SU-DHL-6 (cell line): ENCODE results near the gene ZNF197.
"Not testable (repeated sequence)": the region's sequence is repeated elsewhere in the genome, so short reads cannot be mapped to it uniquely, and the experiment has no call there.

Experiments used
- H2AFZ ChIP-seq: fragments of 200-600 bp; sonication (generic); 2 replicates; pipeline ENCODE4 v1.6.1; 2014; ENCODE audit warnings: low read depth, mild to moderate bottlenecking, moderate library complexity, mixed read lengths, antibody characterized with exemption, low read length; ENCODE audit not compliant: severe bottlenecking
- H3F3A ChIP-seq: fragments of 200-600 bp; shearing (Covaris generic); 2 replicates; pipeline ENCODE4 v1.6.0; 2016; ENCODE audit warnings: antibody characterized with exemption, mild to moderate bottlenecking; ENCODE audit not compliant: insufficient read depth
- H3K27ac ChIP-seq: fragments of 200-600 bp; sonication (generic); 2 replicates; pipeline ENCODE4 v1.5.1; 2016; ENCODE audit warnings: low read depth, mild to moderate bottlenecking, low read length, moderate library complexity, mixed read lengths
- H3K27me3 ChIP-seq: fragments of 200-600 bp; sonication (generic), shearing (Covaris generic); 2 replicates; pipeline ENCODE4 v1.6.0; 2014; ENCODE audit warnings: mild to moderate bottlenecking, low read length
- H3K36me3 ChIP-seq: fragments of 200-600 bp; sonication (generic); 2 replicates; pipeline ENCODE4 v1.6.1; 2014; ENCODE audit warnings: mild to moderate bottlenecking, low read length, mixed read lengths
- H3K4me2 ChIP-seq: fragments of 300-600, 200-600 bp; shearing (Covaris generic), sonication (generic); 2 replicates; pipeline ENCODE4 v1.6.0; 2014; ENCODE audit warnings: low read length, low read depth, mild to moderate bottlenecking; ENCODE audit not compliant: poor library complexity, severe bottlenecking
- H3K4me3 ChIP-seq: fragments of 200-600 bp; sonication (generic); 2 replicates; pipeline ENCODE4 v1.5.1; 2014; ENCODE audit warnings: antibody characterized with exemption, low read length, mild to moderate bottlenecking, mixed read lengths; ENCODE audit not compliant: insufficient read depth, poor library complexity, severe bottlenecking
- H3K79me2 ChIP-seq: fragments of 200-600 bp; sonication (generic); 2 replicates; pipeline ENCODE4 v1.6.1; 2014; ENCODE audit warnings: mild to moderate bottlenecking, low read length, moderate library complexity; ENCODE audit not compliant: insufficient read depth
- H3K9ac ChIP-seq: fragments of 200-600 bp; sonication (generic); 2 replicates; pipeline ENCODE4 v1.7.0; 2014; ENCODE audit warnings: mild to moderate bottlenecking, low read length
- H3K9me2 ChIP-seq: fragments of 200-600 bp; sonication (generic); replicated peaks from 2 replicates; pipeline ENCODE4 v1.6.1; 2014; ENCODE audit warnings: low read length; ENCODE audit not compliant: insufficient read depth
- H3K9me3 ChIP-seq: fragments of 200-600 bp; sonication (generic); 2 replicates; pipeline ENCODE4 v1.6.1; 2014; ENCODE audit warnings: low read length, mixed read lengths; ENCODE audit not compliant: insufficient read depth
- H4K20me1 ChIP-seq: fragments of 200-600 bp; sonication (generic); 2 replicates; pipeline ENCODE4 v1.6.1; 2014; ENCODE audit warnings: low read depth, mild to moderate bottlenecking, antibody characterized with exemption, low read length, moderate library complexity, mixed read lengths
- EZH2phosphoT487 ChIP-seq: fragments of 200-600 bp; sonication (generic), shearing (Covaris generic); conservative IDR thresholded peaks from 2 replicates; pipeline ENCODE4 v1.6.1; 2018; ENCODE audit warnings: mild to moderate bottlenecking, antibody characterized with exemption, low read length, moderate library complexity, mixed read lengths
- TF ChIP-seq, protein P1 (sequence below): fragments of 200-600 bp; sonication (generic); IDR thresholded peaks from one replicate; pipeline ENCODE4 v1.5.1; 2017; ENCODE audit warnings: antibody characterized with exemption, mild to moderate bottlenecking, low read length, moderate library complexity; ENCODE audit not compliant: insufficient read depth, poor library complexity, severe bottlenecking

Gene ZNF197

DNA sequence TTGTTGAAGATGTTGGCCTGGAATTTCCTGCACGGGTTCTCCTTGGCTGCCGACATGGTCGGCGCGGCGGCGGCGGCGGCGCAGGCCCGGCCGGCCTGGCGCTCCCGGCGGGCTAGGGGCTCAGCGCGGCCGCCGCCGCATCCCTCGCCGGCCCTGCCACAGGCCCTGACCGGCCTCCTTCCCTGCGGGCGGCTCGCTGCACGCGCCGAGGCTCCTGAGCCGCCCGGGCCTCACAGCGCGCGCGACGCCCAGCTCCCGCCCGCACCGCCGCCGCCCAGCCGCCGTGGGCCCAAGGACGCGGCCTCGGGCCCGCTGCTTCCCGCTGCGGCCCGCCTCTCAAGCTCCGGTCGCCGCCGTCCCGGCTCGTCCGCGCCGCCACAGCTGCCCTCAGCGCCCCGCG is 43.9 kb upstream of the ZNF197 start:
- not testable (repeated sequence) for H3K4me3 ChIP-seq, H3K4me2 ChIP-seq, H3K9me2 ChIP-seq, H3K9ac ChIP-seq, H3K27ac ChIP-seq, H3K79me2 ChIP-seq, H3F3A ChIP-seq, H3K36me3 ChIP-seq, H3K27me3 ChIP-seq, H4K20me1 ChIP-seq, H3K9me3 ChIP-seq, H2AFZ ChIP-seq

DNA sequence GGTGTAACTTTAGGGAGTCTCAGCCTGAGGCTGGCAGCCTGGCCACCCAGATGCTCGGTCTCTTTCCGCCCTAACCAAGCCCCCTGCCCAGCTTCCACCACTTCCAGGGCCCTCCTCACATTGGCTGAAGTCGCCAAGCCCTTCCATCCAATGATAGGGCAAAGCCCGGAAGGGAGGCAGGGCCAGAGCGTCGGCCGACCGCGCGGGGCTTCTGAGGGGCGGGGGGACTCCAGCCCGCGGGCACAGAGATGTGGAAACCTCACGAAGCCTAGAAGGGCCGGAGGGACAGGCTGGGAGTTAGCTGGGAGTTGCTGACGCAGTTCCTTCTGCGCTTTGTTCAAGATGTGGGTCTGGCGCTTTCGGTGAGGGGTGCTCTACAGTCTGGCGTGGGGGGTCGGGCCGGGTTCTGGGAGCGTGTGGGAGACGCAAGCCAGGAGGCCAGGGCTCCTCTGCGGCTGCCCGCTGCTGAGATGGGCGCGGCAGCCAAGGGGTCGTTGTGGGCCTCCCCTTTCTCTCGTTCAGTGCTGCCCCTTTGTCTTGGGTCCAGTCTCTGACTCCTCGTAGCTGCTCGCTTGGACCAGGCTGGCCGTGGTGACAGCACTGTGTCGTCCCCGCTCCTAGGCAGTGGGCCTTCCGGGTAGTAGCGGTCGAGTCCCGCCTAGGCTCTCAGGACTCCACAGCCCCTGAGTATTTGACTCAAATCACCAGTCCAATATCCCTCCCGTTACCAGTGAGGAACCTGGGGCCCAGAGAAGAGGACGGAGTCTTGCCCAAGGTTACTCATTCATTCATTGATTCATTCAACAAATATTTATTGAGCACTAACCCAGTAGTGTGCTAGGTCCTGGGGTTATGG is 40.0 kb upstream of the ZNF197 start, which contains the start of gene ZNF660:
TSS of gene ZNF660 (plus strand) at position 319 of the 856 bp plus-strand sequence. CDS start 9,230 bp downstream, outside the sequence.
- Histone ChIP-seq H3K27ac (no peak within 1 kb of the TSS), H3K36me3 (no peaks in the 10 kb centered on the region), H3K4me3 (no peak within 1 kb of the TSS), H2AFZ (no peak within 1 kb of the TSS), H3K27me3 (no peaks in the 10 kb centered on the region), H3F3A (no peaks in the 10 kb centered on the region), H3K9me3 (no peaks in the 10 kb centered on the region), H3K9ac (no peak within 1 kb of the TSS), H3K79me2 (no peaks in the 10 kb centered on the region), H4K20me1 (no peaks in the 10 kb centered on the region), H3K4me2 (no peak within 1 kb of the TSS), H3K9me2 (no peaks in the 10 kb centered on the region)
- TF ChIP-seq EZH2phosphoT487 = no peak
- TF ChIP-seq, protein P1, sequence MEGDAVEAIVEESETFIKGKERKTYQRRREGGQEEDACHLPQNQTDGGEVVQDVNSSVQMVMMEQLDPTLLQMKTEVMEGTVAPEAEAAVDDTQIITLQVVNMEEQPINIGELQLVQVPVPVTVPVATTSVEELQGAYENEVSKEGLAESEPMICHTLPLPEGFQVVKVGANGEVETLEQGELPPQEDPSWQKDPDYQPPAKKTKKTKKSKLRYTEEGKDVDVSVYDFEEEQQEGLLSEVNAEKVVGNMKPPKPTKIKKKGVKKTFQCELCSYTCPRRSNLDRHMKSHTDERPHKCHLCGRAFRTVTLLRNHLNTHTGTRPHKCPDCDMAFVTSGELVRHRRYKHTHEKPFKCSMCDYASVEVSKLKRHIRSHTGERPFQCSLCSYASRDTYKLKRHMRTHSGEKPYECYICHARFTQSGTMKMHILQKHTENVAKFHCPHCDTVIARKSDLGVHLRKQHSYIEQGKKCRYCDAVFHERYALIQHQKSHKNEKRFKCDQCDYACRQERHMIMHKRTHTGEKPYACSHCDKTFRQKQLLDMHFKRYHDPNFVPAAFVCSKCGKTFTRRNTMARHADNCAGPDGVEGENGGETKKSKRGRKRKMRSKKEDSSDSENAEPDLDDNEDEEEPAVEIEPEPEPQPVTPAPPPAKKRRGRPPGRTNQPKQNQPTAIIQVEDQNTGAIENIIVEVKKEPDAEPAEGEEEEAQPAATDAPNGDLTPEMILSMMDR = no peak

DNA sequence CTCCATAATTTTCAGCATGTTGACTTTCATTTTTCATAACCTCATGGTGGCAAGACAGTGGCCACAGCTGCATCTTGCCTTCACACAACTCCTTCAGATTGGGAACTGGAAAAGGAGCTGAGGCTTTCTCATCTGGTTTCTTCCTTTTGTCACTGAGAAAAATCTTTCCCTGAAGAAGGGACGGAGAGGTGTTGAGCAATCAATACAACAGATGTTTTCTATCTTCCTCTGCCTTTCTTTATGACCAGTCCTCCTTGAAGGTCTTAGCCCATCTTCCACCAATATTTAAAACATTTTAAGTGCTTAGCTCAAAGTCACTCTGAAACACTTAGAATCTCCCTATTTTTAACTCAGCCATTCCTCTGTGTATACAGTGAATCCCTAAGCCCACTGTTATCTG is 28.2 kb upstream of the ZNF197 start:
- Histone ChIP-seq H3K27ac (no peak overlapping the region), H3K36me3 (no peaks in the 10 kb centered on the region)
- TF ChIP-seq EZH2phosphoT487 = no peak
- TF ChIP-seq, protein P1 = no peak

DNA sequence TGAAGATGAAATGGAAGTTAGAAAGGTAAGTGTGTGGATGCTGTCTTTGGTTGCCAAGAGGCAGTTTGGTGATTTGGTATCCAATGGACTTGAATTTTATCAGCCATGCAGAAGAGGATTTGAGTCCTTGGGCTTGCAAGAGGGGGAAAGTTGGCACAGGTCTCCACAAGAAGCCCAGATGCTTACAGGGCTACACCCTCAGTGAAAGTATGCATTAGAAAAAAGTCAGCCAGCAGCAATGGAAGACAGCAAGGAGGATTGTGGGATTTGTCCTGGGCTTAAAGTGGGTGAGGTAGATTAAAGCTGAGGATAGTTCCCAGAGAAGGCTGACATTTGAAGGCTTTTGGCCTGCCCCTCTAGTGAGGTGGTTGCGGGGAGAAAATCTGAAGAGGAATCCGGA is 23.1 kb upstream of the ZNF197 start:
- H3K79me2 ChIP-seq = no peaks in the 10 kb centered on the region
- no peaks in the 10 kb centered on the region for H3K36me3 ChIP-seq
- no peaks in the 10 kb centered on the region for H3K27me3 ChIP-seq
- H3K4me2 ChIP-seq = no peak overlapping the region
- H3K27ac ChIP-seq = no peak overlapping the region
- no peak overlapping the region for H3K9ac ChIP-seq
- no peak overlapping the region for H3K4me3 ChIP-seq
- no peaks in the 10 kb centered on the region for H3F3A ChIP-seq
- no peak for TF ChIP-seq EZH2phosphoT487
- TF ChIP-seq, protein P1 = no peak
- no peak overlapping the region for H2AFZ ChIP-seq
- H3K9me2 ChIP-seq = no peaks in the 10 kb centered on the region
- H3K9me3 ChIP-seq = no peaks in the 10 kb centered on the region
- no peaks in the 10 kb centered on the region for H4K20me1 ChIP-seq

More for the DNA sequence above, 28.2 kb upstream of the ZNF197 start:
- Histone ChIP-seq H3K27me3 (no peaks in the 10 kb centered on the region), H3K4me3 (no peak overlapping the region), H3K79me2 (no peaks in the 10 kb centered on the region), H3K9me2 (no peaks in the 10 kb centered on the region), H3K4me2 (no peak overlapping the region), H3K9ac (no peak overlapping the region), H2AFZ (no peak overlapping the region), H4K20me1 (no peaks in the 10 kb centered on the region), H3K9me3 (peaks cover 6% of the 10 kb centered on the region; the same call in 1 of the 2 replicates), H3F3A (no peaks in the 10 kb centered on the region)
